ENCODE data around the gene AVEN.

- no peak for TF ChIP-seq CTCF (conservative IDR thresholded peaks at IDR 0.05; ENCODE audit: low read depth, low read length)
- TF ChIP-seq POLR2A (IDR thresholded peaks at IDR 0.05; ENCODE audit: low read depth, low read length): no peak
- TF ChIP-seq USF2 (IDR thresholded peaks at IDR 0.05; ENCODE audit: low read depth, low read length): no peak
- TF ChIP-seq RFX5 (IDR thresholded peaks at IDR 0.05; ENCODE audit: low read depth, low read length): no peak
- TF ChIP-seq MAZ (IDR thresholded peaks at IDR 0.05; ENCODE audit: borderline replicate concordance, low read depth, low read length): no peak
- no peak for TF ChIP-seq MXI1 (IDR thresholded peaks at IDR 0.05; ENCODE audit: borderline replicate concordance, low read depth, low read length)
- TF ChIP-seq MAFK (IDR thresholded peaks at IDR 0.05; ENCODE audit: low read depth, low read length): no peak
- TF ChIP-seq SMC3 (IDR thresholded peaks at IDR 0.05; ENCODE audit: low read depth, low read length): no peak
- no peak for TF ChIP-seq CEBPB (IDR thresholded peaks at IDR 0.05; ENCODE audit: low read depth, low read length)
- TF ChIP-seq ELK1 (IDR thresholded peaks at IDR 0.05; ENCODE audit: borderline replicate concordance, low read depth, low read length): no peak
- TF ChIP-seq BHLHE40 (IDR thresholded peaks at IDR 0.05; ENCODE audit: low read depth, low read length): no peak
- TF ChIP-seq RAD21 (IDR thresholded peaks at IDR 0.05; ENCODE audit: low read length): no peak
- no peak for TF ChIP-seq RCOR1 (IDR thresholded peaks at IDR 0.05; ENCODE audit: insufficient replicate concordance, low read length)
- TF ChIP-seq FOS (IDR thresholded peaks at IDR 0.05; ENCODE audit: low read depth, low read length): no peak
These were observed 82.6 kb downstream of the AVEN start for GRCh38 chr15:33956397-33956796.

All from IMR-90 (cell line).